Astrocyte (in vitro differentiated cells and primary cell): ENCODE measurements around the gene ADAM23. TPM values are rescaled to one million over a fixed set of nuclear protein-coding genes. Genes with fewer than 3 reads are reported as not detected.

Experiments
- DNase-seq: peaks from one replicate; pipeline ENCODE4 v3.0.0-alpha.2; 2010; ENCODE audit warnings: low read depth
- FAIRE-seq: peaks from 2 replicates; lab custom pipeline; 2011; peaks lifted over from hg19 to GRCh38; lab: Jason Lieb, UNC
- H2AFZ ChIP-seq: 2 replicates; pipeline ENCODE4 v1.6.0; 2012; ENCODE audit warnings: low read depth, low read length, inconsistent platforms
- H3K27ac ChIP-seq: 2 replicates; pipeline ENCODE4 v1.5.1; 2011; ENCODE audit warnings: low read depth, low read length, inconsistent platforms
- H3K27me3 ChIP-seq: 2 replicates; pipeline ENCODE4 v1.6.0; 2011; ENCODE audit warnings: low read length, inconsistent platforms; ENCODE audit not compliant: insufficient read depth
- H3K36me3 ChIP-seq: 2 replicates; pipeline ENCODE4 v1.5.1; 2011; ENCODE audit warnings: low read length, inconsistent platforms; ENCODE audit not compliant: insufficient read depth
- H3K4me1 ChIP-seq: 2 replicates; pipeline ENCODE4 v1.5.1; 2011; ENCODE audit warnings: low read length, inconsistent platforms; ENCODE audit not compliant: insufficient read depth
- H3K4me2 ChIP-seq: 2 replicates; pipeline ENCODE4 v1.6.0; 2012; ENCODE audit warnings: low read length, inconsistent platforms
- H3K4me3 ChIP-seq: 2 replicates; pipeline ENCODE4 v1.5.1; 2011; ENCODE audit warnings: low read depth, mild to moderate bottlenecking, low read length, inconsistent platforms; ENCODE audit not compliant: insufficient read depth
- H3K79me2 ChIP-seq: 2 replicates; pipeline ENCODE4 v1.6.0; 2012; ENCODE audit warnings: mild to moderate bottlenecking, low read length, inconsistent platforms; ENCODE audit not compliant: insufficient read depth
- H3K9ac ChIP-seq: 2 replicates; pipeline ENCODE4 v1.6.0; 2012; ENCODE audit warnings: mild to moderate bottlenecking, low read length, inconsistent platforms
- H3K9me3 ChIP-seq: 2 replicates; pipeline ENCODE4 v1.5.1; 2012; ENCODE audit warnings: low read depth, mild to moderate bottlenecking, low read length, inconsistent platforms; ENCODE audit not compliant: insufficient read depth
- H4K20me1 ChIP-seq: 2 replicates; pipeline ENCODE4 v1.6.0; 2012; ENCODE audit warnings: low read length, inconsistent platforms; ENCODE audit not compliant: insufficient read depth
- H3K27ac Mint-ChIP-seq: one replicate; pipeline ENCODE4 v1.8.0; 2021; ENCODE audit warnings: mild to moderate bottlenecking, mixed read lengths; ENCODE audit not compliant: unreplicated experiment
- H3K27me3 Mint-ChIP-seq: one replicate; pipeline ENCODE4 v1.8.0; 2021; ENCODE audit warnings: low read depth, mixed read lengths; ENCODE audit not compliant: unreplicated experiment
- H3K36me3 Mint-ChIP-seq: one replicate; pipeline ENCODE4 v1.8.0; 2021; ENCODE audit warnings: low read depth, mixed read lengths; ENCODE audit not compliant: unreplicated experiment
- H3K4me1 Mint-ChIP-seq: one replicate; pipeline ENCODE4 v1.8.0; 2021; ENCODE audit warnings: low read depth, mixed read lengths; ENCODE audit not compliant: unreplicated experiment
- H3K4me3 Mint-ChIP-seq: one replicate; pipeline ENCODE4 v1.8.0; 2021; ENCODE audit warnings: mild to moderate bottlenecking, moderate library complexity, mixed read lengths; ENCODE audit not compliant: unreplicated experiment
- H3K9me3 Mint-ChIP-seq: one replicate; pipeline ENCODE4 v1.8.0; 2021; ENCODE audit warnings: mild to moderate bottlenecking, mixed read lengths; ENCODE audit not compliant: unreplicated experiment
- CTCF ChIP-seq: IDR thresholded peaks from 2 replicates; pipeline ENCODE4 v1.5.1; 2011; ENCODE audit warnings: low read depth, mild to moderate bottlenecking, inconsistent platforms, low read length, moderate library complexity; ENCODE audit not compliant: insufficient read depth
- EZH2 ChIP-seq: IDR thresholded peaks from 2 replicates; pipeline ENCODE4 v1.6.1; 2012; ENCODE audit warnings: mild to moderate bottlenecking, low read length, inconsistent platforms; ENCODE audit not compliant: insufficient read depth
- total RNA-seq: library from RNA; stranded (reverse); gene quantifications from 2 replicates; pipeline ENCODE4 v1.2.1, GENCODE V29; 2021

The ADAM23 gene
- total RNA-seq, 1 donor from 2014 or later: 13.9 TPM

- TF ChIP-seq CTCF (no peak), EZH2 (no peak)
- Histone ChIP-seq H3K9me3 (no peaks in the 10 kb centered on the region), H3K79me2 (no peaks in the 10 kb centered on the region), H3K27ac (no peak overlapping the region), H3K4me1 (no peaks in the 10 kb centered on the region), H3K4me3 (no peak overlapping the region), H2AFZ (no peak overlapping the region), H3K4me2 (no peak overlapping the region), H3K36me3 (no peaks in the 10 kb centered on the region), H3K9ac (no peak overlapping the region), H4K20me1 (no peaks in the 10 kb centered on the region), H3K27me3 (no peaks in the 10 kb centered on the region)
- Mint-ChIP-seq H3K4me3 (no peak overlapping the region), H3K27ac (no peak overlapping the region), H3K9me3 (no peaks in the 10 kb centered on the region), H3K4me1 (peaks cover 4% of the 10 kb centered on the region), H3K27me3 (no peaks in the 10 kb centered on the region), H3K36me3 (no peaks in the 10 kb centered on the region)
- DNase-seq: no peak
- no peak for FAIRE-seq
These were observed 92.1 kb downstream of the ADAM23 start for GRCh38 chr2:206535260-206535986.

GRCh38 chr2:206540757-206541156 is 97.4 kb downstream of the ADAM23 start:
- H3K9me3 ChIP-seq: no peaks in the 10 kb centered on the region
- FAIRE-seq (no peak), DNase-seq (no peak)
- H3K27me3 ChIP-seq: no peaks in the 10 kb centered on the region
- H3K9me3 Mint-ChIP-seq: peaks cover 2% of the 10 kb centered on the region
- no peaks in the 10 kb centered on the region for H3K36me3 Mint-ChIP-seq
- no peaks in the 10 kb centered on the region for H3K27me3 Mint-ChIP-seq
- H3K27ac ChIP-seq: no peak overlapping the region
- no peak overlapping the region for H3K4me3 Mint-ChIP-seq
- H3K27ac Mint-ChIP-seq: no peak overlapping the region
- no peak overlapping the region for H2AFZ ChIP-seq
- H4K20me1 ChIP-seq: no peaks in the 10 kb centered on the region
- no peaks in the 10 kb centered on the region for H3K79me2 ChIP-seq
- no peak overlapping the region for H3K4me2 ChIP-seq
- H3K9ac ChIP-seq: no peak overlapping the region
- no peak overlapping the region for H3K4me3 ChIP-seq
- no peaks in the 10 kb centered on the region for H3K36me3 ChIP-seq
- TF ChIP-seq EZH2 (no peak), CTCF (no peak)
- no peaks in the 10 kb centered on the region for H3K4me1 Mint-ChIP-seq
- no peaks in the 10 kb centered on the region for H3K4me1 ChIP-seq

- Mint-ChIP-seq H3K36me3 (no peaks in the 10 kb centered on the region), H3K4me3 (no peak overlapping the region), H3K9me3 (peaks cover 2% of the 10 kb centered on the region), H3K4me1 (no peaks in the 10 kb centered on the region), H3K27ac (no peak overlapping the region), H3K27me3 (no peaks in the 10 kb centered on the region)
- TF ChIP-seq EZH2: no peak
- DNase-seq (no peak), FAIRE-seq (no peak)
- H3K4me3 ChIP-seq: no peak overlapping the region
- H4K20me1 ChIP-seq: no peaks in the 10 kb centered on the region
- H3K4me2 ChIP-seq: no peak overlapping the region
- H3K79me2 ChIP-seq: no peaks in the 10 kb centered on the region
- H3K27me3 ChIP-seq: no peaks in the 10 kb centered on the region
- H3K4me1 ChIP-seq: no peaks in the 10 kb centered on the region
- no peak overlapping the region for H3K27ac ChIP-seq
- H3K36me3 ChIP-seq: no peaks in the 10 kb centered on the region
- H2AFZ ChIP-seq: no peak overlapping the region
- no peak overlapping the region for H3K9ac ChIP-seq
- H3K9me3 ChIP-seq: no peaks in the 10 kb centered on the region
These were observed 99.7 kb downstream of the ADAM23 start for GRCh38 chr2:206543073-206543472.
